MM.1S (cell line): ENCODE measurements around the gene GSG1L2.

Experiments used
- DNase-seq: peaks from one replicate; pipeline ENCODE4 v3.0.0-alpha.2; 2015
- H2AFZ ChIP-seq: fragments of 300-600 bp; sonication (generic); 2 replicates; pipeline ENCODE4 v1.6.0; 2016; ENCODE audit warnings: antibody characterized with exemption, low read length
- H3F3A ChIP-seq: fragments of 300-600 bp; sonication (generic); 2 replicates; pipeline ENCODE4 v1.6.1; 2016; ENCODE audit warnings: mild to moderate bottlenecking, antibody characterized with exemption, low read length, moderate library complexity, mixed read lengths; ENCODE audit not compliant: insufficient read depth
- H3K27ac ChIP-seq: fragments of 300-600 bp; sonication (generic); 2 replicates; pipeline ENCODE4 v1.5.1; 2016; ENCODE audit warnings: mild to moderate bottlenecking, low read length
- H3K27me3 ChIP-seq: fragments of 300-600 bp; sonication (generic); replicated peaks from 2 replicates; pipeline ENCODE4 v1.6.0; 2016; ENCODE audit warnings: low read length; ENCODE audit not compliant: insufficient read depth
- H3K36me3 ChIP-seq: fragments of 300-600 bp; sonication (generic); replicated peaks from 2 replicates; pipeline ENCODE4 v1.6.1; 2016; ENCODE audit warnings: mild to moderate bottlenecking, low read length, mixed read lengths; ENCODE audit not compliant: insufficient read depth
- H3K4me1 ChIP-seq: fragments of 300-600 bp; sonication (generic); 2 replicates; pipeline ENCODE4 v1.6.1; 2016; ENCODE audit warnings: low read length, mixed read lengths
- H3K4me2 ChIP-seq: fragments of 300-600 bp; sonication (generic); 2 replicates; pipeline ENCODE4 v1.6.0; 2016; ENCODE audit warnings: low read depth, low read length
- H3K4me3 ChIP-seq: fragments of 300-600 bp; sonication (generic); 2 replicates; pipeline ENCODE4 v1.5.1; 2016; ENCODE audit warnings: low read length, mixed read lengths
- H3K79me2 ChIP-seq: fragments of 300-600 bp; sonication (generic); 2 replicates; pipeline ENCODE4 v1.6.1; 2016; ENCODE audit warnings: mixed run types, low read length, mixed read lengths
- H3K9ac ChIP-seq: fragments of 300-600 bp; sonication (generic); 2 replicates; pipeline ENCODE4 v1.6.1; 2016; ENCODE audit warnings: low read length, mixed read lengths
- H3K9me2 ChIP-seq: fragments of 300-600 bp; sonication (generic); replicated peaks from 2 replicates; pipeline ENCODE4 v1.6.1; 2016; ENCODE audit warnings: mild to moderate bottlenecking, low read length, mixed read lengths; ENCODE audit not compliant: insufficient read depth
- H3K9me3 ChIP-seq: fragments of 300-600 bp; sonication (generic); replicated peaks from 2 replicates; pipeline ENCODE4 v1.6.1; 2016; ENCODE audit warnings: mild to moderate bottlenecking, low read length, mixed read lengths; ENCODE audit not compliant: insufficient read depth
- H4K20me1 ChIP-seq: fragments of 300-600 bp; sonication (generic); 2 replicates; pipeline ENCODE4 v1.6.1; 2016; ENCODE audit warnings: mild to moderate bottlenecking, low read length, moderate library complexity, mixed read lengths; ENCODE audit not compliant: insufficient read depth
- CTCF ChIP-seq: fragments of 300-600 bp; sonication (generic); IDR thresholded peaks from 2 replicates; pipeline ENCODE4 v1.5.1; 2016; ENCODE audit warnings: antibody characterized with exemption, low read length, mixed read lengths
- EZH2 ChIP-seq: fragments of 300-600 bp; sonication (generic); optimal IDR thresholded peaks from 2 replicates; pipeline ENCODE3; 2017; ENCODE audit warnings: low read depth, mild to moderate bottlenecking, antibody characterized with exemption, low read length, mixed read lengths
- EZH2phosphoT487 ChIP-seq: fragments of 300-600 bp; sonication (generic); IDR thresholded peaks from 2 replicates; pipeline ENCODE4 v1.6.1; 2018; ENCODE audit warnings: antibody characterized with exemption, low read length

The GSG1L2 gene

GRCh38 chr17:9783050-9783449 lies 38.8 kb downstream of the GSG1L2 start:
- Histone ChIP-seq H3K9ac (no peak overlapping the region), H3K4me2 (no peak overlapping the region), H3F3A (no peaks in the 10 kb centered on the region), H3K27ac (no peak overlapping the region), H3K9me2 (no peaks in the 10 kb centered on the region), H3K79me2 (no peaks in the 10 kb centered on the region), H3K4me3 (no peak overlapping the region), H3K4me1 (no peaks in the 10 kb centered on the region), H3K9me3 (no peaks in the 10 kb centered on the region), H3K36me3 (no peaks in the 10 kb centered on the region), H2AFZ (no peak overlapping the region), H3K27me3 (no peaks in the 10 kb centered on the region; the same call in 1 of the 2 replicates), H4K20me1 (no peaks in the 10 kb centered on the region)
- TF ChIP-seq CTCF (no peak), EZH2 (no peak), EZH2phosphoT487 (no peak)
- DNase-seq: no peak

DNA sequence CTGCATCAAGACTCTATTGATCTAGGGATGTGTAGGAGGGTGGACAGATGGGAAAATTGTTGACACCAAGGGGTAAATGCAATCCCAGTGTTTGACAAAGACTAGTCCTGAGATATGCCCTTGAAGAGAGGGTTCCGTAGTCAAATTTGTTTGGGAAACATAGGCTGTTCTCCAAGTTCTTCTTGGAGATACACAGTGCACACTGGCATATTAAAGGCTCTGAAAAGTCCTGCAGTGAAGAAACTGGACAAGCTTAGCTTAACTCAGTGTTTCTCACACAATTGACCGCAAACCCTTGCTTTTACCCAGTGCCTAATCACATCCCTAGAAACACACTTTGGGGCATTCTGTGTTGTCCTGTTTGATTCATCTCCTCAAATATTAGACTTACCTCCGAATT lies 41.3 kb downstream of the GSG1L2 start:
- no peak overlapping the region for H2AFZ ChIP-seq
- DNase-seq: no peak
- no peaks in the 10 kb centered on the region for H3K36me3 ChIP-seq
- no peaks in the 10 kb centered on the region for H3K9me3 ChIP-seq
- no peaks in the 10 kb centered on the region for H3K79me2 ChIP-seq
- H4K20me1 ChIP-seq: no peaks in the 10 kb centered on the region
- H3K4me2 ChIP-seq: no peak overlapping the region
- H3K9ac ChIP-seq: no peak overlapping the region
- H3K27ac ChIP-seq: no peak overlapping the region
- TF ChIP-seq EZH2phosphoT487 (no peak), EZH2 (no peak), CTCF (no peak)
- no peaks in the 10 kb centered on the region for H3K4me1 ChIP-seq
- H3K4me3 ChIP-seq: no peak overlapping the region
- no peaks in the 10 kb centered on the region for H3K9me2 ChIP-seq
- H3K27me3 ChIP-seq: no peaks in the 10 kb centered on the region; the same call in 1 of the 2 replicates
- H3F3A ChIP-seq: no peaks in the 10 kb centered on the region

DNA sequence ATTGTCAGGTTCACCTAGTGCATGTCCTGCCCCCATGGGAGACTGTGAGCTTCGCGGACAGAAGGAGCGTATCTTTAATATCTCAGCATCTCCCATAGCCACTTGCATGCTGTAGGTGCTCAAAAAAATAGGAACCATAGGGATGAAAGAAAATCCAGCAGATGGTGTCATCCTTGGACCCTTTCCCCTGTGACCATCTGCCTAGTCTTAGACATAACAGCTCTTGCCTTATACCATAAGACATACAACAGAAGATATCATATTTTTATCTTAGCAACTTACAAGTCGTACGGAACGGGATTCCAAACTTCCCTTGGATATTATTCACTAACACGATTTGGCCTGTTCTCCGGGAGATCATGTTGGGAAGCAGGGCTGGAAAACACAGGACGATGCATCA lies 45.0 kb downstream of the GSG1L2 start:
- H3K27ac ChIP-seq: no peak overlapping the region
- no peak for TF ChIP-seq EZH2
- no peak for TF ChIP-seq CTCF
- TF ChIP-seq EZH2phosphoT487: no peak
- H4K20me1 ChIP-seq: no peaks in the 10 kb centered on the region
- H3K4me2 ChIP-seq: no peak overlapping the region
- H3K9me3 ChIP-seq: no peaks in the 10 kb centered on the region
- no peaks in the 10 kb centered on the region for H3F3A ChIP-seq
- H3K4me1 ChIP-seq: no peaks in the 10 kb centered on the region
- no peaks in the 10 kb centered on the region; the same call in 1 of the 2 replicates for H3K27me3 ChIP-seq
- H3K9me2 ChIP-seq: no peaks in the 10 kb centered on the region
- no peaks in the 10 kb centered on the region for H3K36me3 ChIP-seq
- DNase-seq: no peak
- no peak overlapping the region for H2AFZ ChIP-seq
- H3K9ac ChIP-seq: no peak overlapping the region
- H3K4me3 ChIP-seq: no peak overlapping the region
- no peaks in the 10 kb centered on the region for H3K79me2 ChIP-seq

- no peaks in the 10 kb centered on the region; the same call in 1 of the 2 replicates for H3K27me3 ChIP-seq
- no peak for DNase-seq
- H4K20me1 ChIP-seq: no peaks in the 10 kb centered on the region
- no peaks in the 10 kb centered on the region for H3K36me3 ChIP-seq
- H3K4me1 ChIP-seq: no peaks in the 10 kb centered on the region
- TF ChIP-seq EZH2phosphoT487 (no peak), CTCF (no peak), EZH2 (no peak)
- no peak overlapping the region for H2AFZ ChIP-seq
- H3K9me2 ChIP-seq: no peaks in the 10 kb centered on the region
- no peaks in the 10 kb centered on the region for H3F3A ChIP-seq
- no peak overlapping the region for H3K27ac ChIP-seq
- H3K79me2 ChIP-seq: no peaks in the 10 kb centered on the region
- H3K9ac ChIP-seq: no peak overlapping the region
- no peak overlapping the region for H3K4me2 ChIP-seq
- H3K9me3 ChIP-seq: no peaks in the 10 kb centered on the region
- no peak overlapping the region for H3K4me3 ChIP-seq
These were observed 49.2 kb downstream of the GSG1L2 start for GRCh38 chr17:9772658-9773057.
